ENCODE results near the gene PTPRO.

Gene PTPRO

DNA sequence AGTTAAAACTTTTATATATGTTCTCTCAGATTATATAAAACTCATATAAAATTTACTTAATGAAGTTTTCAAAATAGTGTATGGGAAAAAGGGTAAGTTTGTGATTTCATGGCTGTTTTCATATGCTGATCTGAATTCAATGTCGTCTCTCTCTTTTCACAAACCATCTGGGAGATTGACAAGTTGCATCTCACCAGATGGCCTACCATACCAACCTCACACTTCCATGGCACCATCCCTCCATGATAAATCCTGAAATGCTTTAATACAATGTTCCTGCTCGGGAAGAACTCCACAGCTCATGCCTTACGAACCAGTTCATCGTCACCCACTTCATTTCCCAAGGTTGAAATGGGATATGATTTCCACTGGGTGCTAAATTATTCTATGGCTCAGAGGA, 22.3 kb downstream of the PTPRO start:
- TF ChIP-seq, protein P1, sequence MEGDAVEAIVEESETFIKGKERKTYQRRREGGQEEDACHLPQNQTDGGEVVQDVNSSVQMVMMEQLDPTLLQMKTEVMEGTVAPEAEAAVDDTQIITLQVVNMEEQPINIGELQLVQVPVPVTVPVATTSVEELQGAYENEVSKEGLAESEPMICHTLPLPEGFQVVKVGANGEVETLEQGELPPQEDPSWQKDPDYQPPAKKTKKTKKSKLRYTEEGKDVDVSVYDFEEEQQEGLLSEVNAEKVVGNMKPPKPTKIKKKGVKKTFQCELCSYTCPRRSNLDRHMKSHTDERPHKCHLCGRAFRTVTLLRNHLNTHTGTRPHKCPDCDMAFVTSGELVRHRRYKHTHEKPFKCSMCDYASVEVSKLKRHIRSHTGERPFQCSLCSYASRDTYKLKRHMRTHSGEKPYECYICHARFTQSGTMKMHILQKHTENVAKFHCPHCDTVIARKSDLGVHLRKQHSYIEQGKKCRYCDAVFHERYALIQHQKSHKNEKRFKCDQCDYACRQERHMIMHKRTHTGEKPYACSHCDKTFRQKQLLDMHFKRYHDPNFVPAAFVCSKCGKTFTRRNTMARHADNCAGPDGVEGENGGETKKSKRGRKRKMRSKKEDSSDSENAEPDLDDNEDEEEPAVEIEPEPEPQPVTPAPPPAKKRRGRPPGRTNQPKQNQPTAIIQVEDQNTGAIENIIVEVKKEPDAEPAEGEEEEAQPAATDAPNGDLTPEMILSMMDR (IDR thresholded peaks at IDR 0.05; ENCODE audit: insufficient read depth, low read depth, low read length, missing control alignments): no peak
- no peak overlapping the region for H3K4me3 ChIP-seq (ENCODE audit: low read depth, low read length)
- no peak for DNase-seq (ENCODE audit: low read depth)

GRCh38 chr12:15346488-15346887, 24.2 kb downstream of the PTPRO start:
- TF ChIP-seq, protein P1 (IDR thresholded peaks at IDR 0.05; ENCODE audit: insufficient read depth, low read depth, low read length, missing control alignments): no peak
- DNase-seq (ENCODE audit: low read depth): no peak
- no peak overlapping the region for H3K4me3 ChIP-seq (ENCODE audit: low read depth, low read length)

DNA sequence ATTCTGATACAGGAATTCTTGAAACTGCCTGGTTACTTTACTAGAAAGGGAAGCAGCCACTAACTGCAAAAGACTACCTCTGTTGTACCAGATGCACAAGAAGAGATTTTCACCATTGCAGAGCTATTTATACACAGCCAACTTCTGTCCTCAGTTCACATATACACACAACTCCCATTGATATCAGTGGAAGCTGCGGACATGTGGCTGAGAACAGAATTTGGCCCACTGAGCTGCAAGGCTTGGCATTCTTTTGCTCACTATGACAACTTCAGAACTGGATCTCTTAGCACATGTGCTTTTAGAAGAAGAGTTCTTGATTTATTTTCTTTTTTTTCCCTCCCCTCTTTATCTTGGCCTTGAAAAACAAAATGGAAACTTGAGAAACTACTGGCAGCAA, 28.3 kb downstream of the PTPRO start:
- no peak overlapping the region for H3K4me3 ChIP-seq (ENCODE audit: low read depth, low read length)
- TF ChIP-seq, protein P1 (IDR thresholded peaks at IDR 0.05; ENCODE audit: insufficient read depth, low read depth, low read length, missing control alignments): no peak
- no peak for DNase-seq (ENCODE audit: low read depth)

DNA sequence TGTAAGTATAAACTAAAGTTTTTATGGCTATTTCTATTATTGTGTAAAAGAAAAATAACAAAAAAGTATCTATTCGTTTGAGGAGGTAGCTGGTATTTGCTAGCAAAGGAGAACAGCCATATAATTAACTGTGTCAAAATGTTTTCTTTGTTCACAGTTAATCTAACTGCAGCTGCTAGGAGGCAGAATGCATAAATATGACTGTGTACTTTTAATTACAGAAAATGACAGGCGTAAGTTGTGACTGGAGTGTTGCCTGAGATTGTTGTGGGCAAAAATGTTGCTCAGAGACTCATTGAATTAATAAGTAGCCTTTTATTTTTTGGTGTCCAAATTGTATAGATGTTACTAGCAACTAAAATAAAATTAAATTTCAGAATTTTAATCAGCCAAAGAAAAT, 33.5 kb downstream of the PTPRO start:
- no peak overlapping the region for H3K4me3 ChIP-seq (ENCODE audit: low read depth, low read length)
- TF ChIP-seq, protein P1 (IDR thresholded peaks at IDR 0.05; ENCODE audit: insufficient read depth, low read depth, low read length, missing control alignments): no peak
- DNase-seq (ENCODE audit: low read depth): no peak

DNA sequence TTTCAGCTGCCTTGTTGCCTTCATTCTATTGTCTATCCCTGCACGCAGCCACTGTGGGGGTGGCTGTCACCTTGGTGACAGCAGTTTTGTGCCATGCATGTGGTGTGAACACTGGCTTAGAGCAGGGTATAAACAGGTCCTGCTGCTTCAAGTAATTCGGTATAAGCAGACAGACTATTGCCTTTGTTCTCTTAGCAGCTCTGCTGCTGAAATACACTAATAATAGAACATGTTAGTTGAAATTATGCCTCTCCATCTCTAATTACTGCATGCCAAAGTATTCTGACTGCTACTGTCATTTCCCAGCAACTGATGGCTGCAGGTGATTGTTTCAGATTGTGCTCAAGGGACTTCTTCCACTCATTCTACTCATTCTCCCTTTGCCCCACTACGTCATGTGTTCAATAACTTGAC, 34.6 kb downstream of the PTPRO start:
- H3K4me3 ChIP-seq (ENCODE audit: low read depth, low read length): no peak overlapping the region
- TF ChIP-seq, protein P1 (IDR thresholded peaks at IDR 0.05; ENCODE audit: insufficient read depth, low read depth, low read length, missing control alignments): no peak
- peak; percentile 1 for DNase-seq (ENCODE audit: low read depth)

GRCh38 chr12:15364221-15365160, 42.2 kb downstream of the PTPRO start:
- TF ChIP-seq, protein P1 (IDR thresholded peaks at IDR 0.05; ENCODE audit: insufficient read depth, low read depth, low read length, missing control alignments): no peak
- DNase-seq (ENCODE audit: low read depth): no peak
- no peak overlapping the region for H3K4me3 ChIP-seq (ENCODE audit: low read depth, low read length)
